ENCODE data around the gene TTLL11. TPM values are rescaled to one million over a fixed set of nuclear protein-coding genes. Genes with fewer than 3 reads are reported as not detected.

Gene TTLL11
- polyA plus RNA-seq, 1 donor from 2014 or later: 8.0 TPM

GRCh38 chr9:122128007-122128968, 35.2 kb upstream of the TTLL11 start:
- Histone ChIP-seq H4K20me1 (ENCODE audit: insufficient read depth) (no peaks in the 10 kb centered on the region), H3K4me2 (ENCODE audit: low read length) (no peak overlapping the region), H3F3A (ENCODE audit: insufficient read depth, low read length, poor library complexity, severe bottlenecking) (no peaks in the 10 kb centered on the region), H3K27me3 (ENCODE audit: insufficient read depth, low read depth, low read length) (peaks cover 49% of the 10 kb centered on the region), H3K9me3 (ENCODE audit: low read length) (no peaks in the 10 kb centered on the region), H3K79me2 (replicated peaks; ENCODE audit: insufficient read depth, low read length) (no peaks in the 10 kb centered on the region), H3K9me2 (ENCODE audit: insufficient read depth, low read length) (no peaks in the 10 kb centered on the region), H3K9ac (ENCODE audit: low read length) (no peak overlapping the region), H3K36me3 (ENCODE audit: insufficient read depth, low read length) (no peaks in the 10 kb centered on the region), H3K4me3 (ENCODE audit: low read length) (no peak overlapping the region), H2AFZ (ENCODE audit: low read depth, low read length) (no peak overlapping the region), H3K27ac (ENCODE audit: low read length) (no peak overlapping the region)
- TF ChIP-seq MXI1 (conservative IDR thresholded peaks at IDR 0.05; ENCODE audit: poor library complexity, severe bottlenecking): no peak
- TF ChIP-seq REST (IDR thresholded peaks at IDR 0.05; ENCODE audit: borderline replicate concordance): no peak
- no peak for TF ChIP-seq TAF1 (IDR thresholded peaks at IDR 0.05; ENCODE audit: low read depth)
- no peak for TF ChIP-seq CTCF (IDR thresholded peaks at IDR 0.05; ENCODE audit: poor library complexity, severe bottlenecking)
- no peak for TF ChIP-seq POLR2AphosphoS5 (IDR thresholded peaks at IDR 0.05)
- TF ChIP-seq RAD21 (conservative IDR thresholded peaks at IDR 0.05): no peak
- TF ChIP-seq SMC3 (conservative IDR thresholded peaks at IDR 0.05; ENCODE audit: poor library complexity): no peak
- TF ChIP-seq EP300 (conservative IDR thresholded peaks at IDR 0.05; ENCODE audit: poor library complexity, severe bottlenecking): no peak
- TF ChIP-seq EZH2 (IDR thresholded peaks at IDR 0.05; ENCODE audit: borderline replicate concordance, insufficient read depth, low read length, poor library complexity, severe bottlenecking): no peak

- H3K9me3 ChIP-seq (ENCODE audit: low read length): no peaks in the 10 kb centered on the region
- no peaks in the 10 kb centered on the region for H3K36me3 ChIP-seq (ENCODE audit: insufficient read depth, low read length)
- H3K4me3 ChIP-seq (ENCODE audit: low read length): no peak overlapping the region
- H3K4me2 ChIP-seq (ENCODE audit: low read length): no peak overlapping the region
- no peak overlapping the region for H2AFZ ChIP-seq (ENCODE audit: low read depth, low read length)
- TF ChIP-seq SMC3 (conservative IDR thresholded peaks at IDR 0.05; ENCODE audit: poor library complexity) (no peak), POLR2AphosphoS5 (IDR thresholded peaks at IDR 0.05) (no peak), EZH2 (IDR thresholded peaks at IDR 0.05; ENCODE audit: borderline replicate concordance, insufficient read depth, low read length, poor library complexity, severe bottlenecking) (no peak), EP300 (conservative IDR thresholded peaks at IDR 0.05; ENCODE audit: poor library complexity, severe bottlenecking) (no peak), RAD21 (conservative IDR thresholded peaks at IDR 0.05) (no peak), MXI1 (conservative IDR thresholded peaks at IDR 0.05; ENCODE audit: poor library complexity, severe bottlenecking) (no peak), REST (IDR thresholded peaks at IDR 0.05; ENCODE audit: borderline replicate concordance) (no peak), TAF1 (IDR thresholded peaks at IDR 0.05; ENCODE audit: low read depth) (no peak), CTCF (IDR thresholded peaks at IDR 0.05; ENCODE audit: poor library complexity, severe bottlenecking) (no peak)
- no peak overlapping the region for H3K9ac ChIP-seq (ENCODE audit: low read length)
- peaks cover 44% of the 10 kb centered on the region for H3K27me3 ChIP-seq (ENCODE audit: insufficient read depth, low read depth, low read length)
- H3K79me2 ChIP-seq (replicated peaks; ENCODE audit: insufficient read depth, low read length): no peaks in the 10 kb centered on the region
- H3K9me2 ChIP-seq (ENCODE audit: insufficient read depth, low read length): no peaks in the 10 kb centered on the region
- no peaks in the 10 kb centered on the region for H4K20me1 ChIP-seq (ENCODE audit: insufficient read depth)
- H3K27ac ChIP-seq (ENCODE audit: low read length): no peak overlapping the region
- H3F3A ChIP-seq (ENCODE audit: insufficient read depth, low read length, poor library complexity, severe bottlenecking): no peaks in the 10 kb centered on the region
Measured at GRCh38 chr9:122127396-122127798, 34.3 kb upstream of the TTLL11 start.
